C1 segment of cervical spinal cord (tissue), 14 donors: ENCODE measurements around the gene KDM1B.
"Not testable (repeated sequence)": the region's sequence is repeated elsewhere in the genome, so short reads cannot be mapped to it uniquely, and the experiment has no call there.

ENCODE experiments used
- DNase-seq, 14 donors: peaks; one replicate each; lab custom pipeline; 2025; lab: John Stamatoyannopoulos, UW

Gene KDM1B

DNA sequence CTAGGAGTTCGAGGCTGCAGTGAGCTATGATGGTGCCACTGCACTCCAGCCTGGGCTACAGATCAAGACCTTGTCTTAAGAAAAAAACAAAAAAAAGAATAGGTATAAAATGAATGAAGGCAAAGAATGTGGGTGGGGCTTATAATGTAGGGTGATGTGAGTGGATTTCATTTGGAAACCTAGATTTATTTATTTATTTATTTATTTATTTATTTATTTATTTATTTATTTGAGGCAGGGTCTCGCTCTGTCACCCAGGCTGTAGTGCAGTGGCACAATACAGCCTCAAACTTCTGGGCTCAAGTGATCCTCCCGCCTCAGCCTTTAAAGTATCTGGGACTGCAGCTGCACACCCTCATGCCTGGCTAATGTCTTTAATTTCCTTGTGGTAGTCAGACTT, 3.8 kb upstream of the KDM1B start:
- not testable (repeated sequence) for DNase-seq

DNA sequence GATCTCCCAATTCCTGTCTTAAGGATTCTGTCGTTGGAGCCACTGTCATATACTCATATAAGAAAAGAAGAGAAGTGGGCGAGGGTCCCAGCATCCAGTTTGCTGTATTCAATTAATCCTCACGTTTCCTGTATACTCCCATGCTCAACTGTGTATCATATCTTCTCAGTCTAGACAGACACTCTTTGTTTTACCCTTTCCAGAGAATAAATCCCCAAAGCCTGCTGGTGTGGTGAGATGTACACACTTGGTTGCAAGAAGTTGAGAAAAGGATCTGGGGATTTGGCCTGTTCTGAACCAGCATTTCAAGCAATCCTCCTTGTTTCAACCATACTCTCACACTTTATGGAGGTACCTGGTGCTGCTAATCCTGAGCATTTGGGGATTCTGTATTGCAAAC, 3.4 kb upstream of the KDM1B start:
- DNase-seq, result no peak

- DNase-seq, result no peak
Measured at GRCh38 chr6:18153311-18153703, 1.9 kb upstream of the KDM1B start.

DNA sequence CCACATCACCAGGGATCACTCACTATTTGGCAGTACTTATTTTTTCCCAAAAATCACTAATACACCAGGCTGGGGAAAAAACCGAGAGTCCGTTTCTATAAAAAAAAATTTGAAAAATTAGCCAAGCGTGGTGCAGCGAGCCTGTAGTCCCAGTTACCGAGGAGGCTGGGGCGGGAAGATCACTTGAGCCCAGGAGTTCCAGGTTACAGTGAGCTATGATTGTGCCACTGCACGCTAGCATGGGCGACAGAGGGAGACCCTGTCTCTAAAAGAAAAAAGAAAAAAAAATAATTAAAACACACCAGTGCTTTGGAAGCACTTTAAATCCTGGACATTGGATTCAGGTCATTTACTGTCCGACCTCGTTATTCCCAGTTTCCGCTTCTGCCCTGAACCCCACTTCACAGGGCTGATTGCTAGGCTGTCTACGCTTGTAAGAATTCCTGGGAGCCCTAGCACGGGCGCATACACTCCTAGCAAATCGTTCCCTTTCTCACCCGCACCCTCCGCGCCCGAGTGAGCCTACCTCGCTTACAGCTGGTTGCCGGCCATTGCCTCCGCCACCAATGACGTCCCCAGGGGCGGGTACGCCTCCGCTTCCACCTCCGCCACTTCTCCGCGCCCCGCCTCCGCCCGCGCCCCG, 594 bp upstream of the KDM1B start, which contains the start of gene TPMT:
TPMT (minus strand) TSS at position 571 of the 643 bp plus-strand sequence. CDS start 5,950 bp downstream, outside the sequence.
- no peak for DNase-seq

GRCh38 chr6:18155864-18156421, 721 bp downstream of the KDM1B start:
- peak in 11 of 14 donors; percentile 3 to 53 (median 40) for DNase-seq

DNA sequence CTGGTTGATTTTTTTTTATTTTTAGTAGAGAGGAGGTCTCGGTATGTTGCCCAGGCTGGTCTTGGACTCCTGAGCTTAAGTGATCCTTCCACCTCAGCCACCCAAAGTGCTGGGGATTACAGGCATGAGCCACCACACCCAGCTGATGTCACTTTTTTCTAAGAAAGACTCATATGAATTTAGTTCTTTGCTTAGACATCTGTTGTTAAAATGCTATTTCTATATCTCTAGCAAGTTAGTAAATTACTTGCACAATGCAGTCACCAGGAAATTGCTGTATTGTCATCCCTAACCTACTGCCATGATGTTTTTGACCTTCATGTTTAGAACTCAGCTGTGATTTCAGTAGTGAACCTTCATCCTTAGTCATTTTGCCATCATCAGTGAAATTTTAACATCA, 5.7 kb downstream of the KDM1B start:
- DNase-seq, result no peak

DNA sequence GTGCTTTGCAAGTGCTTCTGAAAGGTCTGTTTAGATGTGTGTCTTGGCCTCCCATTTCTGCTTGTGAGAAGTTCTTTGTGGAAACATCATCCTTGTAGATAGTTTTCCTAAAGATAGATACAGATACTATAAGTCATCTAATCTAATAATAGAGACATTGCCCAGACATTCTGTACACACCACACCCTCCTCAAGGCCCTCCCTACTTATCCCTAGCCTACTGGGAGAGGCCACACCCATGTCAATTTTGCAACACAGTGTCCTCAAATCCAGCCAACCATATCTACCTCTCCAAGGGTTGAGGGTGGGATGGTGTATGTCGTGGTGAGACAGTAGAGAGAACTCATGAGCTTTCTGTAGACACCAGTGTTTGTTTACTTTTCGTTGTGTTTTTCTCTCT, 6.2 kb downstream of the KDM1B start:
- no peak for DNase-seq

DNA sequence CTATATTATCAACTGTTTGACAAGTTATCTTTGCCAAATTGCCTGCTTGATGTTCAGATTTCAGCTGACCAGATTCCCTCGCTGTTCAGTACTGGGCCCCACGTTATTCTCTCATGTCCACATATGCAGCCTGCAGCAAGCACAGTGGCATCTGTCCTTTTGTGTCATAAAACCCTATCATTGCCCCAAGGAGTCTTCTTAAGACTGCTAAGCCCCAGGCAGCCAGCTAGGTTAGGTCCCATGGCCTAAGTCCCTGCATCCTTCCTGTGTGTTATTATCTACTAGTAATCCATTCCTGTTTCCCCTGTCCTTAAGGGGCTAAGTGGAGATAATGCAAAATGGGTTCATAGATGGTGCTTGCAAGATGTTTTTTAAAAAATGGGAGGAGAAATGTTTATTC, 7.2 kb downstream of the KDM1B start:
- DNase-seq, result no peak

DNA sequence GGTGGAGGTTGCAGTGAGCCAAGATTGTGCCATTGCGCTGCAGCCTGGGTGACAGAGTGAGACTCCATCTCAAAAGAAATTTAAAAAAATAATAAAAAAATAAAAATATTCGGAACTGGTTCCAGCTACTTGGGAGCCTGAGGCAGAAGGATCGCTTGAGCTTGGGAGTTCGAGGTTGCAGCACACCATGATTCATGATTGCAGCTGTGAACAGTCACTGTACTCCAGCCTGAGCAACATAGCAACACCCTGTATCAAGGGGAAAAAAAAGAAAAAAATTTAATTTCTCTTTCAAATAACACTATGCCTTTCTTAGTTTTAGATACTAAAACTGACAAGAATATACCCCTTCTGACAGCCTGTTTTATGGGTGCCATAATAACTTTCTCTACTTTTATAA, 10.5 kb downstream of the KDM1B start:
- DNase-seq, result no peak

DNA sequence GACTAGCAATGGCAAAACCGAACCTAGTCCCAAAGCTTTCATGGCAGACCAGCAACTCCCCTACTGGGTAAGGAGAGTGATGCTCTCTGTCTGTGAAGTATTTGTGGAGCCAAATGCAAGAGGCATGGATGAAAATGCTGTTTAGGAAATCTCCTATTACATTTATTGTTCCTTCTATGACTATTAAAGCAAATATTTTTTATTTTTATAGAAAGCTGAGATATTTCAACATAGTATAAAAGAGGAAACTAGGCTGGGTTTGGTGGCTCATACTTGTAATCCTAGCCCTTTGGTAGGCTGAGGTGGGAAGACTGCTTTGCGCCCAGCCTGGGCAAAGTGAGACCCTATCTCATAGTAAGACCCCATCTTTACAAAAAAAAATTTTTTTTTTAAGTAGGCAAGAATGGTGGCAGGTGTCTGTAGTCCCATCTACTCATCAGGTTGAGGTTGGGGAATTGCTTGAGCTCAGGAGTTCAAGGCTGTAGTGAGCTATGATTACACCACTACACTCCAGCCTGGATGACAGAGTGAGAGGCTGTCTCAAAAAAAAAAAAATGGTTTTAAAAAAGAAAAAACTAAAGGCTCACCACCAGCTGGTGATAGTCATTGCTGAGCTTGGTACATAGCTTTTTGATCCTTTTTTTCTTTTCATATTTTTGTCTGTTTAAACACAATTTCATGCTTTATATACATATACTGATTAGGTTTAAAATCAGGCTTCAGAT, 11.3 kb downstream of the KDM1B start:
- DNase-seq, result no peak

DNA sequence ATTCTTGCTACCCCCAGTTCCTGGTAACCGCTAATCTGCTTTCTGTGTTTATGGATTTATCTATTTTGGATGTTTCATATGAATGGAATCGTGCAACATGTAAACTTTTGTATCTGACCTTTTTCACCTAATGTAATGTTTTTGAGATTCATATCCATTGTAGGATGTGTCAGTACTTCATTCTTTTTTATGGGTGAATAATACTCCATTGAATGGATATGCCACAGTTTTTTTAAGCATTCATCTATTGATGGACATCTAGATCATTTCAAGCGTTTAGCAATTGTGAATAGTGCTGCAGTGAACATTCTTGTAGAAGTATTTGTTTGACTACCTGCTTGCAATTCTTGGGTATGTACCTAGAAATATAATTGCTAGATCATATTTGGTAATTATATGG, 13.0 kb downstream of the KDM1B start:
- DNase-seq, result no peak

- no peak for DNase-seq
Measured at GRCh38 chr6:18171871-18172270, 16.6 kb downstream of the KDM1B start.

DNA sequence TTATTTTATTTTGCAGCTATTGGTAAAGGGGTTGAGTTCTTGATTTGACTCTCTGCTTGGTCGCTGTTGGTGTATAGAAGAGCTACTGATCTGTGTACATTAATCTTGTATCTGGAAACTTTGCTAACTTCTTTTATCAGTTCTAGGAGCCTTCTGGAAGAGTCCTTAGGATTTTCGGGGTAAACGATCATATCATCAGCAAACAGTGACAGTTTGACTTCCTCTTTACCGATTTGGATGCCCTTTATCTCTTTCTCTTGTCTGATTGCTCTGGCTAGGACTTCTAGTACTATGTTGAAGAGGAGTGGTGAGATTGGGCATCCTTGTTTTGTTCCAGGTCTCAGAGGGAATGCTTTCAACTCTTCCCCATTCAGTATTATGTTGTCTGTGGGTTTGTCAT, 21.0 kb downstream of the KDM1B start:
- DNase-seq, result not testable (repeated sequence)

DNA sequence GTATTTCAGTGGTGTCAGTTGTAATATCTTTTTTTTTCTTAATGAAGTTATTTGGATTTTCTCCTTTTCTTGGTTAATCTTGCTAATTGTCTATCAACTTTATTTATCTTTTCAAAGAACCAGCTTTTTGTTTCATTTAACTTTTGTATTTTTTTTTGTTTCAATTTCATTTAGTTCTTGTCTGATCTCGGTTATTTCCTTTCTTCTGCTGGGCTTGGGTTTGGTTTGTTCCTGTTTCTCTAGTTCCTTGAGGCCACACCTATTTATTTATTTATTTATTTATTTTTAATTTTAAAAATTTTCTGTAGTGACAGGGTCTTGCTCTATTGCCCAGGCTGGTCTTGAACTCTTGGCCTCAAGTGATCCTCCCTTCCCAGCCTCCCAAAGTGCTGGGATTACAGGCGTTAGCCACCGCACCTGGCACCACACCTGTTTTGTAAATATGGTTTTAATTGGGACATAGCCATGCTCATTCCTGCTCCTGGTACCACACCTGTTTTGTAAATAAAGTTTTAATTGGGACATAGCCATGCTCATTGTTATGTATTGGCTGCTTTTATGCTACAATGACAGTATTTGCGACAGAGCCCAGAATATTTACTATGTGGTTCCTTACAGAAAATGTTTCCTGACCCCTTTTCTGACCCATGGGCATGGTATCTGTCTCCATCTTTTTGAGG, 22.2 kb downstream of the KDM1B start:
- no peak for DNase-seq

GRCh38 chr6:18178960-18179615, 23.9 kb downstream of the KDM1B start:
- DNase-seq, result no peak

- peak in 7 of 14 donors; percentile 1 to 15 (median 6) for DNase-seq
Measured at GRCh38 chr6:18179770-18180356, 24.6 kb downstream of the KDM1B start.

DNA sequence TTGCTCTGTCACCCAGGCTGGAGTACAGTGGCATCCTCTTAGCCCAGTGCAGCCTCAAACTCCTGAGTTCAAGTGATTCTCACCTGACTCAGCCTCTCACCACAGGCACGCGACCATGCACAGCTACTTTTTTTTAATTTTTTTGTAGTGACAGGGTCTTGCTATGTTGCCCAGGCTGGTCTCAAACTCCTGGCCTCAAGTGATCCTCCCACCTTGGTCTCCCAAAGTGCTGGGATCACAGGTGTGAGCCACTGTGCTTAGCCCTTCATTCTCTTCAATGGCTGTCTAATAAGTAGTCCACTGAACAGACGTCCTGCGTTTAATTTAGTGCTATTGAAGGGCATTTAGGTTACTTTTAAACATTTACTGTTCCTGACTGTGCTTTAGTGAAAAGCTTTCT, 27.3 kb downstream of the KDM1B start:
- no peak for DNase-seq

GRCh38 chr6:18183766-18184165, 28.5 kb downstream of the KDM1B start:
- DNase-seq, result no peak

DNA sequence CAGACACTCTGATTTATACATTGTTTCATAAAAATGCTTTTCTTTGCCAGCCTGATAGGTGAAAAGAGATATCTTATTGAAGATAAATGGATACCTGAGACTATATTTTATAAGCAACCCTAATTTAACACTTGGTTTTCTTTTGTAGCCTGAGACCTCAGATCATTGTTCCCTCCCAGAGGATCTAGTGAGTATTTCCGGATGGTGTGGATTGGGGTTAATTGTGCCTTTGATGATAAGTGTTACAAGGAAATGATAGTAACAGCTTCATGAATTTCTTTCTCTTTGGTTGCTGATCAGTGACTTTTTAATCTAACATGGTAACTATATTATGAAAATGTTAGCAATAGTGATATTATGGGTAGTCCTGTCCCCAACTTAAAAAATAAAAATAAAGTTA, 30.4 kb downstream of the KDM1B start:
- no peak for DNase-seq

DNA sequence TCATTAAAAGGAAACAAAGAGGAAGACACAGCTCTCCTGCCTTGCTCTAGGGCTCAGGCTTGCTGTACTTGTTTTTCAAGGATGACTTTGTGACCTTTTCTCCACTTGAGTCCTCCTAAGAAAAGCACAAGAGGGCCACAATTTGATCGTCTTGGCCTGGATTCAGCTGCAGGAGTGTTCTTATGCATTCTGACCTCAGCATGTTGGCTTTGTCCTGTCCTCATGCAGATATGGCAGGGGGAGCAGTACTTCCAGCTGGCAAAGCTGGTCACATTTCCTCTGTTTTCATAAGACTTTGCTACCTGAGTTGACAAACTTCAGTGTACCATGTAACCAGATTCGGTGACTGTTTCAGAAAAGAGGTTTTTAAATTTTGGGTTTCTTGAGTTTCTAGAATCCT, 30.8 kb downstream of the KDM1B start:
- no peak for DNase-seq

GRCh38 chr6:18186540-18187250, 31.5 kb downstream of the KDM1B start:
- DNase-seq, result no peak
